Pancreas (tissue), 10 donors: ENCODE results near the gene XCL1. TPM values are rescaled to one million over a fixed set of nuclear protein-coding genes. Genes with fewer than 3 reads are reported as not detected.

Experiments used
- ATAC-seq, 4 donors: fragments of 200-7000 bp; cut with Tn5 transposase; one replicate each; pipeline versions ENCODE4 v1.8.0 to v1.9.1; 2020; ENCODE audit warnings: mild to moderate bottlenecking in 4 of 4, moderate library complexity in 4 of 4
- DNase-seq, 6 donors: peaks; one replicate each; pipeline ENCODE4 v3.0.0-alpha.2; 2020
- FAIRE-seq: peaks from 2 replicates; lab custom pipeline; 2012; peaks lifted over from hg19 to GRCh38; lab: Jason Lieb, UNC
- H3K27ac ChIP-seq, 4 donors: fragments of 200-600 bp; sonication (generic); 1 replicate in 3 of 4; 2 replicates in 1 of 4; pipeline versions ENCODE4 v1.5.0 to v1.8.0; 2020
- H3K27me3 ChIP-seq, 4 donors: fragments of 200-600 bp; one replicate each; pipeline ENCODE4 v1.8.0; 2021
- H3K36me3 ChIP-seq, 3 donors: fragments of 200-600 bp; sonication (generic) in 1 of 3; one replicate each; pipeline versions ENCODE4 v1.5.0 to v1.8.0; 2020 to 2021
- H3K4me1 ChIP-seq, 3 donors: fragments of 200-600 bp; one replicate each; pipeline ENCODE4 v1.8.0; 2021
- H3K4me3 ChIP-seq, 4 donors: fragments of 200-600 bp; sonication (generic) in 2 of 4; one replicate each; pipeline versions ENCODE4 v1.5.0 to v1.8.0; 2020 to 2021
- H3K9me3 ChIP-seq, 4 donors: fragments of 200-600 bp; one replicate each; pipeline ENCODE4 v1.8.0; 2021
- CTCF ChIP-seq, 4 donors: fragments of 200-600 bp; sonication (generic) in 3 of 4; IDR thresholded peaks; one replicate each; pipeline versions ENCODE4 v1.5.0 to v1.8.0; 2021; ENCODE audit warnings: antibody characterized with exemption in 4 of 4
- WGBS, 2 donors: extraction: QIAGEN DNeasy Blood & Tissue Kit; methylation state at CpG; one replicate each; pipeline ENCODE4 v1.1.7; 2013; 5-methylcytosine and 5-hydroxymethylcytosine counted together
- intact Hi-C, 3 donors: fragments of 100-400 bp; cut with DNase I; formaldehyde crosslinking; loops; one replicate each; pipeline versions ENCODE4 v1.11.1 to v1.14.2; 2022
- polyA plus RNA-seq, 2 donors: library from polyadenylated mRNA; stranded (reverse); fragments of 200-250 nt; gene quantifications; one replicate each; pipeline ENCODE4 v1.2.3, GENCODE V29; 2013
- total RNA-seq, 6 donors: library from RNA; stranded (reverse); fragmentation: NEBNext Ultra II Directional in 4 of 6; extraction: Animal tissue kit (Norgen Biotek cat#: 25700) in 4 of 6; gene quantifications; one replicate each; pipeline versions ENCODE4 v1.2.1 to v1.2.4, GENCODE V29; 2021 to 2023
- donor health status: healthy with polysubstance abuse.
- donor health status: DM: no; HTN: no; CAD: no; lungs with moderate emphysema.
- donor health status: DM: no; HTN: no; CAD: no.
- donor health status: control.
- donor health status: control.
- donor health status: Bipolar disorder and iron deficiency.
- donor health status: DM: yes; HTN: yes; CAD: no.
- donor health status: DM: no; HTN: no; CAD: no.
- donor health status: DM: no; HTN: no; CAD: no.
- donor health status: DM: yes; HTN: yes; CAD: no.

XCL1 gene
- total and polyA plus RNA-seq, 8 donors = 0.09 to 0.28 (median 0.14) TPM; not detected in 5

DNA sequence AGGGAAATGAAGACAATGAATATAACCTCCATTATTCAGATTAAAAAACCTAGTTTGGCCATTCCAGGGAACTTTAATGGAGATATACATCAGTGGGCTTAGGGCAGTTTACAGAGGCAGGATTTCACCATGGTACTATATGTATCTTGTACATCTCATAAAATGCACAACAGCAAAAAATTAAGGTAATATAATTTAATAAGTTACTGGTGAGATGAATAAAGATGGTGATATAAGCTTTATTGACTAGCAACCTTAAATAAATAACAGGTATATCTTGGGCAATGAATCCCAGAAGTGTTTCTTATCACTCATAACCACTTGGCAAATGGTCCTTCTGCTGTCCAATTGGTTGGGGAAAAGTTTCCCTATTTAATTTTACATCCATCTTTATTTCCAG lies 29.0 kb downstream of the XCL1 start:
- ATAC-seq (no peak), DNase-seq (no peak), FAIRE-seq (no peak)
- Histone ChIP-seq H3K4me3 (no peak overlapping the region), H3K36me3 (no peaks in the 10 kb centered on the region), H3K9me3 (no peaks in the 10 kb centered on the region), H3K4me1 (peaks cover 0 to 8% (median 0%) of the 10 kb centered on the region in 3 donors), H3K27ac (no peak overlapping the region), H3K27me3 (no peaks in the 10 kb centered on the region)
- intact Hi-C loops = loop anchor here in 1 of 3 donors (10.0 kb wide), 1 partner anchor 519 kb away; no protein-coding TSS in a partner anchor
- TF ChIP-seq CTCF (IDR thresholded peaks at IDR 0.05) = no peak

- no peak overlapping the region for H3K27ac ChIP-seq
- peak; percentile 34 for FAIRE-seq
- no peak for DNase-seq
- no peak for TF ChIP-seq CTCF (IDR thresholded peaks at IDR 0.05)
- H3K27me3 ChIP-seq = no peaks in the 10 kb centered on the region
- no peak for ATAC-seq
- no peaks in the 10 kb centered on the region for H3K9me3 ChIP-seq
- intact Hi-C loops = loop anchor here in 1 of 3 donors (10.0 kb wide), 1 partner anchor 519 kb away; no protein-coding TSS in a partner anchor
- H3K4me3 ChIP-seq = no peak overlapping the region
- no peaks in the 10 kb centered on the region for H3K36me3 ChIP-seq
- H3K4me1 ChIP-seq = peaks cover 0 to 8% (median 0%) of the 10 kb centered on the region in 3 donors
These were observed 29.7 kb downstream of the XCL1 start for GRCh38 chr1:168606096-168606495.

- FAIRE-seq (no peak), ATAC-seq (peak in 2 of 4 donors; percentile 12 to 36), DNase-seq (no peak)
- WGBS, 2 donors = 43 to 50% methylated on average over 3 of the region's 3 CpGs
- Histone ChIP-seq H3K4me3 (no peak overlapping the region), H3K4me1 (peaks cover 0 to 8% (median 0%) of the 10 kb centered on the region in 3 donors), H3K9me3 (no peaks in the 10 kb centered on the region), H3K36me3 (no peaks in the 10 kb centered on the region), H3K27ac (no peak overlapping the region), H3K27me3 (no peaks in the 10 kb centered on the region)
- no peak for TF ChIP-seq CTCF (IDR thresholded peaks at IDR 0.05)
- intact Hi-C loops = loop anchor here in 1 of 3 donors (10.0 kb wide), 1 partner anchor 517 kb away; no protein-coding TSS in a partner anchor
These were observed 31.5 kb downstream of the XCL1 start for GRCh38 chr1:168607872-168608428.

GRCh38 chr1:168608796-168609715 lies 32.7 kb downstream of the XCL1 start:
- H3K36me3 ChIP-seq = no peaks in the 10 kb centered on the region
- TF ChIP-seq CTCF (IDR thresholded peaks at IDR 0.05) = no peak
- WGBS, 2 donors = 81 to 89% methylated on average over 20 of the region's 20 CpGs
- no peaks in the 10 kb centered on the region for H3K27me3 ChIP-seq
- intact Hi-C loops = loop anchor here in 1 of 3 donors (10.0 kb wide), 1 partner anchor 516 kb away; no protein-coding TSS in a partner anchor
- ATAC-seq (peak in 3 of 4 donors; percentile 25 to 62 (median 60)), DNase-seq (no peak), FAIRE-seq (no peak)
- no peak overlapping the region for H3K27ac ChIP-seq
- H3K4me3 ChIP-seq = no peak overlapping the region
- peaks cover 0 to 8% (median 0%) of the 10 kb centered on the region in 3 donors for H3K4me1 ChIP-seq
- no peaks in the 10 kb centered on the region for H3K9me3 ChIP-seq
